HG03064 (cell line): Measurements from ENCODE around the gene COX7A2L.
"Not testable (repeated sequence)": the region's sequence is repeated elsewhere in the genome, so short reads cannot be mapped to it uniquely, and the experiment has no call there.

ENCODE experiments used
- ATAC-seq: cut with Tn5 transposase; IDR thresholded peaks from one replicate; pipeline ENCODE4 v1.9.1; 2021; ENCODE audit warnings: low read depth; ENCODE audit not compliant: unreplicated experiment

The COX7A2L gene

DNA sequence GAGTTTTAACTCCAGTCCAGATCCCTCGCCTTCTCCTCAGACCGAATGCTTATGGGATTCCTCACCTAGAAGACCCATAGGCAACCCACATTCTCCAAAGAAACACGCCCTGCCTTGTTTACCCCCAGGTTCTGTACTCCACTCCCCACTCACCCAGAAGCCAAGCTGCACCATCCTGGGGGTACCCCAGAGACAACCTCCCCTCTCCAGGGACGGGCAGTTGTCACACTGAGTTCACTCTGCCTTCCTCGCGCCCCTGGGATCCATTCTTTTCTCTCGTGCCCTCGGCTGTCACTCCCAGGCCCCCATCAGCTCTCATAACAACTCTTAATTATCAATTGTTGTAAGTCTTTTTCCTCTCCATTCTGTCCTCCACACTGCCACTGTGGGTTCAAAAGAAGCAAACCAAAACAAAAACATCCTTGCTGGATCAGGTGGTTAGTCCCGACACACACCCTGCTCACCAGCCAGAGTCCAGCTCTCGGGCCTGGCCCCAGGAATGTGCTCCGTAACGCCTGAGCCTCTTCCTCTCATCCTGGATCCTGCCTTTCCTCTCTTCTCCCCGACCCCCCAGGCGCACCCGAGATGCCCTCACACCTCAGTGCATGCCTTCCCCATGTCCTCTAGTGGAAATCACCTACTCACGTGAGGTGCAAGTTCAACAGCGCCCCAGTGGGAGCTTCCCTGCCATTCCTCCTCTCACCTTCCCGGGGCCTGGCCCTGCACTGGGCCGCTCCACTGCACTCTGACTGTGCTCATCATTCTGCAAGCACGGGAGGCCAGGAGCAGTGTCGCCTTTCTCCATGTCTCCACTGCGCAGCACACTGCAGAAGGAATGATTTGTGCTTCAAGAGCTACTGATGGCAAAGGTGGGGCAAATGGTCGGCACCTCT, 20.7 kb downstream of the COX7A2L start:
- ATAC-seq, result no peak

DNA sequence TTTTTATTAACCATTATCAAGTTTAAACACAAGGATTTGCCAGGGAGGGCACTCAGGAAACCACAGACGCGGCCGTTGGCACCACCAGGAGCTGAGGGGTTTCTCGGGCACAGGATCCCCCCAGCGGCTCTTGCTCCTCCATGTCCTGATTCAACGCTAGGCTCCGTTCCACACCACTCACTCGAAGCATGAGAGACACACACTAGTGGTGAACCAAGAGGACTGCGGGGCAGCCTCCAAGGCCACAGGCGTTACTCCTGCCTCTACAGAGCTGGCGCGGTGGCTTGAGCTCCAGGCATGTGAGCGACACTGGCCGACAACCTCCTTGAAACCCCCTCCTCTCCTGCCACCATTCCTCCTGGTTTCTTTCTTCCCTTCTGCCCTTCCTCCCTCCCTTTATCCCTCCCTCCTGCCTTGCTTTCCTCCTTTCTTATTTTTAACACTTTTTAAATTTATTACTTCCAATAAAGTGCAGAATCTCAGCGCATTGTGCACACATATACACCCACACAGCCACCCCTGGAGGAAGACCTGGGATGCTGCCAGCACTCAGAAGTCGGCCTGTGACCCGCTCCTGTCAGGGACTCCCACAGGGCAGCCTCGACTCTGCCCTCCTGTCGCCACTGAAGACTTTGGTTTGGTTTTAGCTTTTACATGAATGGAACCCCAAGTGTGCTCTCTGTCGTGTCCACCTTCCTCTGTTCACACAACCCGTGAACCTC, 21.7 kb downstream of the COX7A2L start:
- ATAC-seq, result no peak

DNA sequence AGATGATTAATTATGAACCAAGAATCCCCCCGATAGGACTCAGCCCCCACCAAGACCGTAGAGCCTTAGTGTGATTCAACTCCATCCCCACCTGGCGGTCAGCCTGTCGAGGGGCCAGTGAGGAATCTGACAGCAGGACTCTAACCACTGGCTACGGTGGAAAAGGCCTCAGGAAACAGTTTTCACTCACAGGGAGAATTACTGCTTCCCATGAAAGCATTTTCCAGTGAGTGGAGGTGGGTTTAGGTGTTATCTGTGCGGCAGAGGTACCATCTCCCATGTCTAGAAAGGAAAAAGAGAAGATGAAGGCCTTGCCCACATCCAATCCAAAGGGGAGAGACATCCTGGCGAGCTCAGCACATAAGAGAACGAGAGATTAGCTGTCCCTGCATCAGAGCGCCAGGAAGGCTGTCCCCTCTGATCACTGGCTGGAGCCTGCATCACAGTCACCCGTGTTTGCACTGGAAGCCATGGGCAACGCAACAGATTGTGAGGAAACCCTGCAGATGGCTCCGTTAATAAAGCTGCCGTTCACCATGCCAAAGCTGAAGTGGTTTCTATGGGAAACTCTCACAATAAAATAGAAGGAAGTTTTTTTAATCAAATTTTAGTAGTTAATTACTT, 22.3 kb downstream of the COX7A2L start:
- ATAC-seq, result no peak

DNA sequence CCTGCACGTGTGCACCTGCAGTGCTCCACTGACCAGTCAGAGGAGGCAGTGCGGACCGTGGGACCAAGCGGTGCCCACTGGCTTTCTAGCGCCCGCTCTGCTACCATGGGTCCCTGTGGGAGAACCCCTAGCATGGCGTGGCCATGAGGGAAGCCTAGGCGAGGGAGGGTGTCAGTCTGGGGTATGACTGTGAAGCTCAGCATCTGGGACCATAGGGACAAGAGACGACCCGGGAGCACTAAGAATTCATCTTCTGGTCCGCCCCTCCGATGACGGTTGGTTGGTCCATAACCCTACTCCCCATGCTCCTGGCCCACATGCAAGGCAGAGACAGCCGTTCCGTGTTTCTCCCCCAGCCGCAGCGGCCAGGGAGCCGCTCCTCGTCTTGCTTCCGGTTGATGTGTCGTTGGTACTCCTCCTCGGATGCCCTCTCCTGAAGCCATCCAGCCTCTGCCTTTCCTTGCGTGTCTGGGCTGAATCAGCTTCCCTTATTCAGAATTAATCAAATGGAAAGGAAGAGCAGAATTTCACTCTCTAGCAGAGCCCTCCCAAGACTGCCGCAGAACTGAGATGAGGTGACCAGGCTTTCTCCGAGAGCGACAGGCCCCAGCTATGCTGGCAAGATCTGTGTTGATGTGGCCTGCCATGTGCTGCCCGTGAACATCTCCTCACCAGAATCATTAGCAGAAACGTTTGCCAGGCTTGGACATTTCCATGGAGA, 23.0 kb downstream of the COX7A2L start:
- ATAC-seq, result no peak

DNA sequence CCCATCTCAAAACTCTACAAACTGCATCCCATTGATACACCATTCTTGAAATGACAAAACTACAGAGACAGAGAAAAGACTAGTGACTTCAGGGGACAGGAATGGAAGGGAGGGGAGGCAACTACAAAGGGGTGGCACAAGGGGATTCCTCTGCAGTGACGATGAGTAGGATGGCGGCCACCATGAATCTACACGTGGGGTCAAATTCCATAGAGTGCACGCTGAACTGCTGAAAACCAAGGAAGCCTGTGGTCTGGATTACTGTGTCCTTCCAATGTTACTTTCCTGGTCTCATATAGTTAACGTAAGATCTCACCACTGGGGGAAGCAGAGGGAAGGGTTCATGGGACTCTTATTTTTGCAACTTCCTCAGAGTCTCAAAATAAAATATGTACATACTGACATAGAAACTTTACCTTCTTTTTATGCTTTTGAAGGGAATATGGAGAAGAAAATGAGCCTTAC, 23.6 kb downstream of the COX7A2L start:
- no peak for ATAC-seq

DNA sequence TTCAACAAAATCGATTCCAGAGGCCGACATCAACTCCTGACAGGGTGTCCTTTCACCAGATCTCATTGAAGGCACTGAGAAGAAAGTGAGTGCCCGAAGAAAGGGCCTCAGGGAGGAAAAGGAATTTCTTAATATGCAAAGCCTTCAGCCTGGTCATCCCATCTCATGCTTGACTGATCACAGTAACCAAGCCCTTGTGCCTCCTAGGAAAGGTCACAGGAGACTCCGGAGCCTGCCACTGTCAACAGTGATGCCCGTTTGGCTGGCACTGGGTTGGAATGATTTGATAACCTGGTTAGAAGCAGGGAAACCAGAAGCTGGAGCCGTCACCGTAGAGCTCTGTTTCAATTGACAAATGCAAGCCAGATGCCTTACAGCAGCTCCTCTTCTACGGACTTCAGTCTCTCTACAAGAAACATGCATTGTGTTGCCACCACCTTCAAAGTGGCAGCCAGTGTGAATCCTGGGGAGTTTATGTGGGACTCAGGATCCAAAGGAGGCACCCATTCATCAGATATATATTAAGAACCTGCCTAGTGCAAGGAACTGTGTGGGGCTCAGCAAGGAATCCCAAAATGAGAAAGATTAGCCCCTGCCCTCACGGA, 24.6 kb downstream of the COX7A2L start:
- no peak for ATAC-seq

DNA sequence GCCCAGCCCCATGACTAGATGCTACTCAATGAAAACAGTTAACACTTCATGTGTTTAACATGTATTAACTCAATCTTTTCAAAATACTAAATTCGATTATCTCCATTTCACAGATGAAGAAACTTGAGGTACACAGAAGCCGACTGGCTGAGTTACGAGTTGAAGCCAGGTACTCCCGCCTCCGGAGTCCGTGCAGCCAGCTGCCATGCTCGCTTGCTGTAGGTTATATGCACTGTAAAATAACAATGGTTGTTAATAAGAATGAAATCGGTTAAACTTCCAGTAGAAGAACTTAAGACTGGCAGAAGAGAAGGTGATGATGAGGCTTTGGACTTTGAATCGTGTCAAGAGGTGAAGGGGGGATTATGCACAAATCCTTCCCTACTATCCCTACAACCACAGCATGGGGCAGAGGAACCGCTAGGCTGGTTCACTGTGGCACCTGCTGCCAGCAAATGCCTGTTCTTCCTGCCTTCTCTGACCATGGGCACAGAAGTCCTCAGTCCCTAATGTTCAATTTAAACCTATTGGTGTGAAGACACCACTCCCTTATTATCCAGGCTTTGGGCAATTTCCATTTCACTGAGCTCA, 25.4 kb downstream of the COX7A2L start:
- ATAC-seq, result no peak

DNA sequence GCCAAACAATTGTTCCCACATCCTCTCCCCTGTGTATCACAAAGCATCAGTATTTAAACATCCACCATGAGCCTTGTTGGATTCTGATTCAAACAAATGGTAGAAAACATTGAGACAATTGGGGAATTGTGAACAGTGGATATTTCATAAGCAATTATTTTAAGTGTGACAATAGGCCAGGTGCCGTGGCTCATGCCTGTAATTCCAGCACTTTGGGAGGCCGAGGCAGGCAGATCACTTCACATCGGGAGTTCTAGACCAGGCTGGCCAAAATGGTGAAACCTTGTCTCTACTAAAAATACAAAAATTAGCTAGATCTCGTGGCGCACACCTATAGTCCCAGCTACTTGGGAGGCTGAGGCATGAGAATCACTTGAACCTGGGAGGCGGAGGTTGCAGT, 26.2 kb downstream of the COX7A2L start:
- ATAC-seq, result not testable (repeated sequence)

DNA sequence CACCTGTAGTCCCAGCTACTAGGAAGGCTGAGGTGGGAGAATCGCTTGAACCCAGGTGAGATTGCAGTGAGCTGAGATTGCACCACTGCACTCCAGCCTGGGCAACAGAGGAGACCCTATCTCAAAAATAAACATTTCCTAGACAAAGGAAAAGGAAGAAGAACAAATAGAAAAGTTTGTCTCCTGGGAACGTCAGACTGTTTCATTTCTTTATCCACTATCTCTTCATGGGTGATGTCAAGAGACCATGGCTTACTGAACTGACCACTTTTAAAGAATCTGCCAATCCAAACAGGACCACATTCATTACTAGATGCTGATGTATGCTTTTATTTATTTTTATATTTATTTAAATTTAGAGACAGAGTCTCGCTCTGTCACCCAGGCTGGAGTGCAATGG, 26.8 kb downstream of the COX7A2L start:
- no peak for ATAC-seq

DNA sequence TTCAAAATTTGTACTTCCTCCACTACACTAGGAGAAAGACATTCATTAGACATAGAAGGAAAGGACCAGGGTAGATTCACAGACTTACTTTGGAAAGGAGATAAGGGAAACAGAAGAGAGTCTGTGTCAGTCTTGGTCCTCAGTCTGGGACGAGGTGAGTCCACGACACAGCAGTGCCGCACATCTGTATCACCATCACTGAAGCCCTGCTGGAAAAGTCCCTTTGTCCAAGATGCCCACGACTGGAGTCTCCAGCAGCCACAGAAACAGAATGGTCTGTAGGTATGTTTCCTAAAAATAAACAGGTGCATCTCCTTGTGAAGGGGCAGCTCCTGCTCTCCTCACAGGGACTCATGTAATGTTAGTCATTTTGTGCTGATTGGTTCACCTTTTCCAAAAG, 27.4 kb downstream of the COX7A2L start:
- no peak for ATAC-seq

DNA sequence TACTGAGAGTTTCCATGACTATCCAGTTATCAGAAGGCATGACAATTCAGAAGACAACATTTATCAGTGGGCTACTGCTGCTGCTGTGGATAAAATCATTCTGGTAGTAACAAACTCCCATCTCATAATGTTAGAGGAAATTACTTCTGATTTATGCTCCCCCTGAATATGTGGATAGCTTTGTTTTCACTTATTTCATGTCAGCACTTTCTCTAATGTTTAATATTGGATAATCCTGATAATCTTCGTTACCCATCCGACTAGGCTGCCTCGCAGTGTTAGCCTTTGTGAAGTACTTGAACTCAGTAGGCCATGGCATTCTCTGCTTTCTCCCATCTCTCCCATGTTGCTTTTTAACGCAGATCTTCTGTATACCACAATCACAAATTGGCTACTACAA, 28.4 kb downstream of the COX7A2L start:
- no peak for ATAC-seq

DNA sequence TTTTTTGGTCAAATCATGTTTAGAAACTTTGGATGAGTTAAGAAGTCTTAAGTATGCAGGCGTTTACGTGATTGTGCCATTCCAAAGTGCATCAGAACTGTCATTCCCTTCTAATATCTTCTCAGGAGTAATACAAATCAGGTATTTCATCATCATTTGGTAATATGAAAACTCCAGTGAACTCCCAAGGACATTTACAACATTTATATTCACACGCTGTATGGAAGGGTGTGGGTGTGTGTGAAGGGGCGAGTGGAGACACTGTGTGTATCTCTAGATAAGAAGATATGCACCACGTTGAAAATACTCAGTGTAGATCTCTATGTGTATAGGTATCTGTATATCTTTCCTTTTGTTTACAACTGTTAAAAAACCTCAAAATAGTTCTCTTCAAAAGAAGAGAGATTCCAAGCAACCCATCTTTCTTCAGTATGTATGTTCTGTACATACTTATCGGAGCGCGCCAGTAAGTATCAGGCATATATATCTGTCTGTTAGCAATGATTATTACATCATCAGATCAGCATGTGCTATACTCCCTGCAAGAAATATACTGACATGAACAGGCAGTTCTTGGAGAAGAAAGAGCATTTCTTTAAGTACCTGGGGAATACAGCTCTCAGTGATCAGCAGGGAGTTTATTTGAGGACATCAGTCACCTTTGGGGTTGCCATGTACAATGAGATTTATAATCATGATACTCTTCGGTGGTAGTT, 29.3 kb downstream of the COX7A2L start:
- no peak for ATAC-seq

DNA sequence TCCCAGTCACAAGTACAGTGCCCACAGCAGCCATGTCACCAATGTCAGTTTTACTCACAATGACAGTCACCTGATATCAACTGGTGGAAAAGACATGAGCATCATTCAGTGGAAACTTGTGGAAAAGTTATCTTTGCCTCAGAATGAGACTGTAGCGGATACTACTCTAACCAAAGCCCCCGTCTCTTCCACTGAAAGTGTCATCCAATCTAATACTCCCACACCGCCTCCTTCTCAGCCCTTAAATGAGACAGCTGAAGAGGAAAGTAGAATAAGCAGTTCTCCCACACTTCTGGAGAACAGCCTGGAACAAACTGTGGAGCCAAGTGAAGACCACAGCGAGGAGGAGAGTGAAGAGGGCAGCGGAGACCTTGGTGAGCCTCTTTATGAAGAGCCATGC, 31.3 kb downstream of the COX7A2L start:
- ATAC-seq, result no peak

DNA sequence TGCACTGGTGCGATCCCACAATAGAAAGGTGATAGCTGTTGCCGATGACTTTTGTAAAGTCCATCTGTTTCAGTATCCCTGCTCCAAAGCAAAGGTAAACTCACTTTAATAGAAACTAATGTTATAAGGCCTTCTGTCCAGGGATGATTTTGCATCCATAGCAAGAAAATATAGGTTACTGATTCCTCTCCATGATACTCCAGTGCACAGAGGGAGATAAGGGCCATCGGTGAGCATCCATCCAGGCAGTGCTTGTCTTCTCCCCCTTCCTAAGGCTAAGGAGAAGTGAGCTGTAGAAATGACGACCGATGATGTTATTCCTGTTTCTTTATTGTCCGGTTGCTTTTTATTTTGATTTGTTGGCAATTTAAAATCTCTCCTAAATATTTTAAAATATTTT, 32.1 kb downstream of the COX7A2L start:
- no peak for ATAC-seq

DNA sequence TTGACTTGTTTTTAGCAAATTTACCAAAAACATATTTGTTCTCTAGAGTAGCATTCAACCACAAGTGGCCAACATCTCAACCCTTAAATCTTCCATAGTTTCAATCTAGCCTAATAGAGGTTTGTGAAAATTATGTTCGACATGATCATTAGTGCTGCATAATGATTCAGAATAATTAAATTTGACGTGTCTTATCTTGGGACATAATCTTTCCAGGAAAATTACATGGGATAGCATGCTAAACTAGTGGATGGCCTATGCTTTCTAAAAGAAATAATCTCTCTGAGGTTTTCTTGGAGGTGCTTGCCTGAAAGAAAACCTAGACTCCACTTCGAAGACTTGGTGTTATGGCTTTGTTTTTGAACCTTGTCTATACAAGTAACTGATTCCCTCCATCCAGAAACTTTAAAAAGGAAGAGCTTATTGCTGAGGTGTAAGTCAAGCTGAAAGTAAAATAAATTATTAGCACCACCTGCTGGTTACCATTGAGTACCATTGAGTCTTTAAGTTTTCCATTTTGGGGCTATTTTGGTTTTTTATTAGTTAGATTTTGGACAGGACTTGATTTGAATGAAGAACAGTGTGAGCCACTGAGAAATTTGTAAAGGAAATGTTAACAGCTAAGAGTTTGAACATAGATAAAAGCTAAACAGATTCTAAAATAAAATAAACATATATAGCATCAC, 32.7 kb downstream of the COX7A2L start:
- no peak for ATAC-seq

DNA sequence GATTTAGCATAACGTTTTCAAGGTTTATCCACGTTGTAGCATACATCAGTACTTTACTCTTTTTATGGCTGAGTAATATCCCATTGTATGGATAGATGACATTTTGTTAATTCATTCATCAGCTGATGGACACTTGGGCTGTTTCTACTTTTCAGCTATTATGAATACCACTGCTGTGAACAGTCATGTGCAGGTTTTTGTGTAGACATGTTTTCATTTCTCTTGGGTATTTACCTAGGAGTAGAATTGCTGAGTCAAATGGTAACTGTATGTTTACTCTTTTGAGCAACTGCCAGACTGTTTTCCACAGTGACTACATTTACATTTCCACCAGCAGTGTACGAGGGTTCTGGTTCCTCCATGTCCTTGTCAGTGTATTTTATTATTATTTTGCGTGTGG, 33.9 kb downstream of the COX7A2L start:
- ATAC-seq, result no peak

DNA sequence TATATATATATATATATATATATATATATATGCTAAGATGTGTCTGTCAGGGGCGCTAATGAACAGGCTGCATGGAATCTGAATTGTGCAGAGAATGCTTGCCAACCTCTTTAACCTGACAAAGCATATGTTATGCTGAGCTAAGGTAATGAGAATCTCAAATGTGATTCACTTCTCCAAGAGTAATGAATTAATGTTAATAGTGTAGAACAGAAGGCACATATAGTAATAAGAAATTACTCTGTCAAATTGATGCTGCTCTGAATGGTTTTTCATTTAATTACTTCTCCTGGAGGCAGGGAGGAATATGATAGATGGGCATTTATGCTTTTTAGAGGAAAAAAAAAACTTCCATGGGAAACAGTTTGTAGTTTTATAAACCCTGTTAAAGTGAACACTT, 35.4 kb downstream of the COX7A2L start:
- no peak for ATAC-seq

DNA sequence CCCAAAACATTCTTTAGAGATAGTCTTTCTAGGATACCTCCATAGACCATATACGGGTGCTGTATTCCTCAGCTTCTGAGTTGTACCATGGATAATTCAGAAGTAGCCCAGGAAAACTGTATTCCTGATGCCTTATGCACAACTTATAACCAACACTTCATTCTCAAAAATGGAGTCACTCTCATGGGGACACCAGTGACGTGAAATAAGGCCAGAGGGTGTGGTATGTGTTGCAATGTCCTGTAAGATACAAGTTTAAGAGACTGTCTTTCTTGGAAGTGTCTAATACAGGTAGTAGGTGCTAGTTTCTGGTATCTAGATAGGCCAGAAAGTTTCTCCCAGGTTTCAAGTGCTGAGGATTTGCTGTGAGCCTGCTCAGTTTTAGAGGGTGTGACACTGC, 36.1 kb downstream of the COX7A2L start:
- no peak for ATAC-seq

DNA sequence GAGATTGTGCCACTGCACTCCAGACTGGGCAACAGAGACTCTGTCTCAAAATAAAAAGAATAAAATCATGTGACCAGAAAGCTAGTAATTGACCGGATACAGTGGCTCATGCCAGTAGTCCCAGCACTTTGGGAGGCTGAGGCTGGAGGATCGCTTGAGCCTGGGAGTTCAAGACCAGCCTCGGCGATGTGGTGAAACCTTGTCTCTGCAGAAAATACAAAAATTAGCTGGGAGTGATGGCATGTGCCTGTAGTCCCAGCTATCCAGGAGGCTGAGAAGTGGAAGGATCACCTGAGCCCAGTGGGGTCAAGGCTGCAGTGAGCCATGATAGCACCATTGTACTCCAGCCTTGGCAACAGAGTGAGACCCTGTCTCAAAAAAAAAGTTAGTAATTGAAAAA, 36.8 kb downstream of the COX7A2L start:
- no peak for ATAC-seq
